ENCODE measurements around the gene C1orf116.
A peak's percentile ranks its signal among the peaks of the same experiment; 100 is the strongest.

Gene C1orf116

GRCh38 chr1:207032528-207033017 lies at the start of gene C1orf116:
TSS of gene C1orf116 (minus strand) at chr1:207032756. CDS start at chr1:207027598, 5,158 bp downstream.
- DNase-seq, result no peak

DNA sequence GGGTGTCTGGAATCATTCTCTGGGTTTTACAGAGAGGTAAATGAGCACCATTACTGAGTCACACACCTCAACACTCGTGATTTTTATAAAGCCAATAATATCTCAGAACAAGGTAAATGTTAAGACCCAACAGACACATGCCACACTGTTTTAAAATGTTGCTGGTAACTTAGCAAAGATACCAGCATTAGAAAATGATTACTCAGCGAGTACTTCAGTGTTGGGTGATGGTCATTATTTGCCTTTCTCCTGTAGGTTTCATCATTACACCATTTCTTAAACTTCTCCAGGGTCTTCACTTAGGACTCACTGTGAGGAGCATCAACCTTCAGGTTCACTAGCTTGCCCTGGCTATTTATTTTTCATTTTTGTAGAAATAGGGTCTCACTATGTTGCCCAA lies 49.2 kb upstream of the C1orf116 start:
- DNase-seq, result no peak

DNA sequence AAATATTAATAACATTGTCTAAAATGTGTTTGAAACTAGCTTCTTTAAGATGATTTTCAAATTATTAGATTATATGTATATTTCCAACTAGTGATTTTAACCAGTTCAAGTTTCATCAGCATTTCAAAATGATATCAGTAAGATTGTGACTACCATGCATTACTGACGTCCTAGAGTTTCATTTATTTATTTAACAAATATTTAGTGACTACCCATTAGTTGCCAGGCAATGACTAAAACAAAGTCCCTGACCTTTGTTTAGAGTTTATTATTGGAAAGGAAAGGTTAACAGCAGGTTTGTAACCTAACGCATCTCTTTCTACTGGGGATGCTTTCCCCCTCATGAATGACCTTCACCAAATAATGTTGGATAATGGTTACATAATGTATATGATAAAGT lies 48.5 kb upstream of the C1orf116 start:
- no peak for DNase-seq

DNA sequence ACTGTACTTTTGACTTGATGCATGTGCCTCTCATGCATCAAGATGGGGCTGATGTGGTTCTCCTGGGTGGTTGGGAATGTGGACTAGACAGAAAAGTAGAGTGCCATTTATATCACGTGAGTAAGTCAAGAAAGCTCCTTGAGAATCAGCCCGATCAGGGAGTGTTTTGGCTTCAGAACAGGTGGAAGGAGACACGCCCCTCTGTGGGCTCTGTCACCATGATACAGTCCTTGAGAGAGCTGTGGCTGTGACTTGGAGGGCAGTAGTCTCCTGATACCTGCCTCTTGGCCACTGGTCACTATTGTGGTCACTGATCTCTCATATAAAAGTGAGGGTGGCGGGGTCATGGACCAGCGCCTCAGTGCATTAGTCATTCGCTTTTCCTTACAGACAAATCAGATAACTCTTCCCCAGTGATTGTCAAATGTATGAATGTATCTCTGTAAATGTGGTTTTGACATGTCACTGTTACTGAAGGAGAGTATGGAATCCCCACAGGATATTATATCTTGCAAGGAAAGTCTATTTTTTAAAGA lies 47.2 kb upstream of the C1orf116 start:
- DNase-seq, result no peak

GRCh38 chr1:207078578-207079132 lies 46.1 kb upstream of the C1orf116 start:
- DNase-seq, result no peak

GRCh38 chr1:207077470-207078377 lies 45.2 kb upstream of the C1orf116 start:
- DNase-seq, result peak; percentile 81 to 82

DNA sequence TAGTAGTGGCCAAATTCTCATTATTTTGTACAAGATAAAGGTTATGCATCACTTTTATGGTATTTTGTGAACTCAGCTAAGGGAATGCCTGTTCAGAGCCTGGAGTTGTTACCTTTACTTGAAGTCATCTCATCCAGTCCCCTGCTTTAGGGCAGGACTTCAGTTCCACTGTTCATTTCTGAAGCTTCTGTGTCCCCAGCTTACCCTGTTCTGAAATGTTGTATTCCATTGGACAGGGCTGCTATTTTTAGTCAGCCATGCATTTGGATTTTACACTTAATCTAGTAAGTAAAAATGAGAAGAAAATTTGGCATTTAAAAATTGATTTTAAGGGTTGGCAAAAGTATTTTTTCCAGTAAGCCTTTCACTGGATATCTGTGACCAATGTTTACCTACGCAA lies 44.5 kb upstream of the C1orf116 start:
- DNase-seq, result no peak

- DNase-seq, result no peak
These were observed 43.8 kb upstream of the C1orf116 start for GRCh38 chr1:207076181-207076955.

DNA sequence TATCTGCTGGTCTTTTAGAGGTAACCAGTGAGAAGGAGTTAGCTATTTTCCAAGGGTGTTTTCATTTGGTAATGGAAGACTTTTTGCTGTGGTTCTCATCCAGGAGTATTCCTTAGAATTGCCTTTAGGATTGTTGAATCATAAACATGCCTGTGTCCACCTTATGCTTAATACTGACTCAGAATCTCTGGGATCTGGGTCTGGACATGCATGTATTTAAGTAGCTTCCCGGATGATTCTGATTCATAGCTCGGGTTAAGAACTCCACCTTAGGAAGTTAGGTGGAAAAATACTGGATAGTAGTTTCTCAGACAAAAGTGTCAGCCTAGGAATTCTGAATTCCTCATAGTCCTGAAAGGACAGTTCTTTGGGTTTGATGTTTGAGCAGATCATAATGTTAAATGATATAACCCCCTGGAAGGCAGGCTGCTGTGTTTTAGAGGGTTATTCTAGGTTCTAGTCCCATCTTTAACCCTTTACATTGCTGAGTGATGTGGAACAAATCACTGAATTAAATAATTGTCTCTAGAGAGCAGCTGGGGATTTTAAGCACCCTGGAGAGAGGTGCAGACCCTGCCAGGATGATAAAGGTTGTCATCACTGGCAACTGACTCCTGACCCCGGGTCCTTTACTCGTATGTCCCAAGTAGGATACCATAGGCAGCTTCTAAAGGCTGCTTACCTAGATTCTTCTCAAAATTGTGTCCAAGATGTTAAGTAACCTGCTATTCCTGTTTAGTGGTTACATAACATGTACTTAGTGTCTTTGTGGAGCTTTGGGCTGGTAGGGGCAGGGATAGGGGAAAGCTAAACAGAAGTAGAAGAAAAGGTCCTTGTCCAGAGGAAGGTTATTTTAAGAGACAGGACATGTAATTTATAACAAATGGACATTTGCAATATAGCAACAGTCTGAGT lies 41.6 kb upstream of the C1orf116 start:
- DNase-seq, result no peak

DNA sequence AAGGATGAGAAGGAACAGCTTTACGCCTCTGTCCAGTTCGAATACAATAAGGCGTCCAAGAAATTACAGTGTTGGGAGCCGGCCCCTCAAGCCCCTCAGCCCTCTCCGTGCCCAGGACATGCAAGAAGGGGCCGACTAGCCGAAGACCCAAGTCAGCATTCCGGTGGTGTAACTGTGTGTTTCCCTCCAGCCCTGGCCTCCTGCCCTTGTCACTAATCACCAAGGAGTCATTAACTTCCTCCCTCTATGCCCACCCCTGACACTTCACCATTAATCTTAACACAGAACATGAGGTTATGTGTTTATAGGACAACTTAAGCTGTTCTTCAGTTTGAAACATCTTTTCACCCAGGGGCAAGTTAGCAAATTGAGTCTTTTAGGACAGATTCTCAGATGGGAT lies 39.7 kb upstream of the C1orf116 start:
- no peak for DNase-seq

DNA sequence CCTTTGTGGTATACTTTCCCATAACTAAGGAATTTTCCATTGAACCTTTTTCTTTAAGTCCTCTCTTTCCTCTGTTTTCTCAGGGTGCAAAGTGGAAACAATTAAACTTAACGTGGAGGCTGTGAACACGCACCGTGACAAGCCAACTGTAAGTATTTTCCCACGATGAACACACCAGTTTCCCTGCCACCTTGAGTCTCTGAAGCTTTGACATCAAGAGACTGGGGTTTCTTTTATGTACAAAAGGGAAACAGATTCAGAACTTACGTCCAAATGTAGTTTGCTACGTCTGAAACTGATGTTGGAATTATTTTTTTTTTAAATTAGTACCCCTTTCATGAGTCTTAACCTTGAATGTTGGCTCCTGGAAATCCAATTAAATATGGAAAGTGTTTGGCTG lies 38.9 kb upstream of the C1orf116 start:
- no peak for DNase-seq

DNA sequence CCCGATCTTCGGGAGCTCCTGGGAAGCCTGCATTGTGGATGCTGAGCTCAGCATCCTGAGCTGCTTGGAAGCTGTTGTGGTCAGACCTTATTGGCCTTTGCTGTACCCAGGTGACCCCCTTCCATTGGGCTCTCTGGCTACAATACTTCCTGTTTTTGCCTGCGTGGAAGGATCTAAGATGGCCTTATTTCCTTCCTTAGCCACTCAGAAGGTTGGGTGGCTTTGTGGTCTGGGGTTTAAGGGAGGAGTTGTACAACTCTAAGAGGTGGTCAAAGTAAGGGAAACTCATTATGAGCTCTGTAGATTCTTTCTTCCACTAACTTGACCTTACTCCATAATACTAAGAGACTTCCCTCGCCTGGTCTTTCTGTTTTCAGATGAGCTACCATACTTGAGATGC lies 38.3 kb upstream of the C1orf116 start:
- peak; percentile 31 to 38 for DNase-seq

DNA sequence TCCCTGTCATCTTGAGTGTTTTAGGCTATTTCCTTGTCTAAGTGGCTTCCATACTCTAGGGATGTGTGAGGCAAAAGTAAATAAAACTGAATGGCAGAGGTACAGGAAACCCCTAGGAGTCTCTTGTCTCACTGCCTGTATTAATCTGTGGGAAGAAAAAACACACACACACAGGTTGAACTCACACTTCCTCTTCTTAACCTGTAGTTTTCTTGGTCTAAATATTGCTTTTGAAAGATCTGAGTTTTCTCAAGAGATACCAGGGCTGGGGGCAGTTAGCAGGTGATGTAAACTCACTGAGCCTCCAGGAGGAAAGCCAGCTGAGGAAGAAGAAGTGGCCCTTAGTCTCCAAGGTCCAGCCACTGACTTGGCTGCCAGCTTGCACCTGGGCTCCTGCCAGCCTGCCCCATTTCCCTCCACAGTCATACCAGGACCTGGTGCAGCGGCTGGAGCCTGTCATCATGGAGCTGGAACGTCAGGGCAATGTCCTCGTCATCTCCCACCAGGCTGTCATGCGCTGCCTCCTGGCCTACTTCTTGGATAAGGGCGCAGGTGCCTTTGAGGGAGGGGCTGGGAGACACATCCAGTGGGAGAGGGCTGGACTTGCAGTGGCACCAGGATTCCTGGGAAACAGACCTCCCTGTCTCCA lies 37.4 kb upstream of the C1orf116 start:
- no peak for DNase-seq

GRCh38 chr1:207069061-207069460 lies 36.5 kb upstream of the C1orf116 start:
- no peak for DNase-seq

GRCh38 chr1:207067665-207068064 lies 35.1 kb upstream of the C1orf116 start:
- DNase-seq, result no peak

DNA sequence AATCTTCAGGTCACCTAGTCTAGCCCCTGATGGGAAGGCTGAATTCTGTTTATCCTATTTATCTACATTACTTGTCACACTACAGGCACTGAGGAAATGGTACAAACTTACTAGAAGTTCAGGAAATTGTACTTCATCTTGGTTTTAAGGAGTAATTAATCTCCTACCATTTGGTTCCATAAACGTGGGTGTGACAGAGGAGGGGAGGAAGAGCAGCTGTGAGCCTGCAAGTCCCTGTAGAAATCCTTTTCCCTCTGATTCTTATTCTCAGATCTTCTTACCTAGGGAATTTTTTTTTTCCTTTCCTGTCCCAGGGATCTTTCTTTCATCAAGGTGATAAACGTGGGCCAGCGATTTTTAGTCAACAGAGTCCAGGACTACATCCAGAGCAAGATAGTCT lies 34.6 kb upstream of the C1orf116 start:
- DNase-seq, result no peak

- DNase-seq, result no peak
These were observed 32.0 kb upstream of the C1orf116 start for GRCh38 chr1:207064561-207064960.

DNA sequence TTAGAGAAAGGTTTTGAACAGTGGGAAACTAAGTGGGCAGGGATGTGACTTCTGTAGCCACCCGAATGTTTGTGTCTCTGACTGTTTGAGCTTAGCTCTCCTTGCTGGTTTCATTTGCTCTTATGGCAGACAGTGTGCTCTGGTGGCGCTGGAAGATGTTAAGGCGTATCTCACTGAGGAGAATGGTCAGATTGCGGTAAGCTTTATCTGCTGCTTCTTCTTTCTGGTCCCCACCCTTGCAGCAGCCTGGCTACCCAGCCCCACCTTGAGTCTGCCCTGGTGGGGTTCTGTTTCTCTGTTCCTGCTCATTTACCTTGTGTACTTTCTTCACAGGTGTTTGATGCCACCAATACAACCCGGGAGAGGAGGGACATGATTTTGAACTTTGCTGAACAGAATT lies 30.5 kb upstream of the C1orf116 start:
- no peak for DNase-seq

GRCh38 chr1:207062058-207062457 lies 29.5 kb upstream of the C1orf116 start:
- no peak for DNase-seq

- no peak for DNase-seq
These were observed 28.0 kb upstream of the C1orf116 start for GRCh38 chr1:207060596-207060995.

DNA sequence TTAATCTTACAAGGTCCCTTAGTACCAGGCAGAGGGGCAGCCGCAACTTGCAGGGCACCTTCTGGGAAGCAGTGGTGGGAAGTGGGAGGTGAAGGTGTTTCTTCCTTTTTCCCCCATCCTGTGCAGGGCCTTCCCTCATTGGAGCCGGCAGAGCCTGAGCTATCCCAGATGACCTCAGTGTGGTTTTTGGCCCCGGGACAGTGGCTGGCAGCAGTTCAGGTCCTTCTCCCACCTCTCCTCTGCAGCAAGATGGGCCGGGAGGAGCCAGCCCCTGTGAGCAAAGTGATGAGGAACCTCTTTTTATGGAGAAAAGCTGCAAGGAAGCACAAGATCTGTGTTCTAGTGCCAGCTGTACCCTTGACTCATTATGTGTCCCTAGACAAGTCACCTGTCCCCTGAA lies 27.3 kb upstream of the C1orf116 start:
- DNase-seq, result no peak
